Peyer's patch (tissue), 4 donors: ENCODE data around the gene ERMARD. TPM values are rescaled to one million over a fixed set of nuclear protein-coding genes. Genes with fewer than 3 reads are reported as not detected.
A peak's percentile ranks its signal among the peaks of the same experiment; 100 is the strongest.

Experiments used
- DNase-seq, 3 donors: peaks; one replicate each; pipeline ENCODE4 v3.0.0-alpha.2; 2017 to 2019
- H3K27ac ChIP-seq, 4 donors: fragments of 200-600 bp; sonication (generic); one replicate each; pipeline ENCODE4 v1.5.1; 2016 to 2019
- H3K27me3 ChIP-seq, 2 donors: fragments of 200-600 bp; sonication (generic); one replicate each; pipeline ENCODE4 v1.5.1; 2019
- H3K36me3 ChIP-seq, 3 donors: fragments of 200-600 bp; sonication (generic); one replicate each; pipeline ENCODE4 v1.5.1; 2016 to 2019
- H3K4me1 ChIP-seq, 4 donors: fragments of 200-600 bp; sonication (generic); one replicate each; pipeline ENCODE4 v1.5.1; 2016 to 2019
- H3K4me3 ChIP-seq, 4 donors: fragments of 200-600 bp; sonication (generic); 1 replicate in 3 of 4; 2 replicates in 1 of 4; pipeline ENCODE4 v1.5.1; 2016 to 2019; ENCODE audit warnings: mild to moderate bottlenecking in 1 of 4
- H3K9me3 ChIP-seq, 4 donors: fragments of 200-600 bp; sonication (generic); one replicate each; pipeline ENCODE4 v1.5.1; 2016 to 2019; ENCODE audit warnings: mild to moderate bottlenecking in 1 of 4
- POLR2A ChIP-seq, 2 donors: fragments of 450-650 bp; IDR thresholded peaks; one replicate each; pipeline ENCODE4 v1.5.1; 2017; ENCODE audit warnings: antibody characterized with exemption in 2 of 2, mild to moderate bottlenecking in 2 of 2, moderate library complexity in 2 of 2
- total RNA-seq, 4 donors: library from RNA; depleted of rRNA; stranded (reverse); fragments of >200 nt; gene quantifications; one replicate each; pipeline ENCODE4 v1.1.0, GENCODE V29; 2016
- TF ChIP-seq, protein P1 (sequence below), 6 experiments: fragments of 450-650 bp in 4 of 6; fragments of 200-600 bp in 2 of 6; sonication (generic) in 1 of 6; IDR thresholded peaks; one replicate each; pipeline ENCODE4 v1.5.1; 2017 to 2019; ENCODE audit warnings: antibody characterized with exemption in 6 of 6, mild to moderate bottlenecking in 3 of 6, moderate library complexity in 1 of 6

Gene ERMARD
- total RNA-seq, 4 donors from 2014 or later, result 21.7 to 82.5 (median 32.6) TPM

DNA sequence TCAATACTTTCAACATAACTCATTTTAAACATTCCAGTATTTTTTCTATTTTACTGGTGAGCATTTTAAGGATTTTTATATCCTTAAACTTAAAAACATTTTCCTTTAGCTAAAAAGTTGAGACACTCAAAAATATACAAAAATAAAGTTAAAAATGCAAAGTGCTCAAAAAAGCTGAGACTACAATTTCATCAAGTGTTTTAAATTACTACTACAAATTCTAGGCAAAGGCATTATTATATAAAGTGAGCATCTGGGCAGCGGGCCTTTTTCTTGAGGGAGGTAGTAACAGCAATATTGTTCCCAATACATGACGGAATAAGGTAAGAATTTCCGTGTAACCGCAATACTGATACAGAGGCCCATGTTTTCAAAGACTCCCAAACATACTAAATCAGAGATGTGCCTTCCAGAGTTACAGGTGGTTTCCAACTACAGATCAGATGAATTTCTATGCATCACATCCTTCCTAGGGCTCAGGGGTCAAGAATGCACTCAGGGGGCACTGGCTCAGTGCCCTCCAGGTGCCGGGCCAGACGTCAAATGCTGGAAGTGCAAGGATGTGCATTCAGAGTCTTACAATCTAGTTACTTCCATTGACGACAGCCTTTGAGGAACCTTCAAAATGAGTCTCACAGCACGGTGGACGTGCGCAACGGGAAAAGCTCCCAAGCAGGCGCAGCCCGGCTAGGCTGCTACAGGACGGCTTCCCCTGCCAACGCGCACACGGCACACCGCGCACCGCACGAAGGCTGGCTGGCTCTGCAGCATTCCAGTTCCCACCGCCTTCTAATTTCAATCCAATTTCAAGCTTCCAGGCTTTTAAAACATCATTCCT, 28.8 kb upstream of the ERMARD start:
- H3K4me1 ChIP-seq, result peaks cover 0 to 27% (median 6%) of the 10 kb centered on the region in 4 donors
- no peaks in the 10 kb centered on the region for H3K27me3 ChIP-seq
- no peaks in the 10 kb centered on the region for H3K36me3 ChIP-seq
- H3K4me3 ChIP-seq, result peak overlapping the region; percentile 62 to 93 (median 81)
- peak; percentile 39 to 69 (median 66) for DNase-seq
- no peaks in the 10 kb centered on the region for H3K9me3 ChIP-seq
- TF ChIP-seq, protein P1, sequence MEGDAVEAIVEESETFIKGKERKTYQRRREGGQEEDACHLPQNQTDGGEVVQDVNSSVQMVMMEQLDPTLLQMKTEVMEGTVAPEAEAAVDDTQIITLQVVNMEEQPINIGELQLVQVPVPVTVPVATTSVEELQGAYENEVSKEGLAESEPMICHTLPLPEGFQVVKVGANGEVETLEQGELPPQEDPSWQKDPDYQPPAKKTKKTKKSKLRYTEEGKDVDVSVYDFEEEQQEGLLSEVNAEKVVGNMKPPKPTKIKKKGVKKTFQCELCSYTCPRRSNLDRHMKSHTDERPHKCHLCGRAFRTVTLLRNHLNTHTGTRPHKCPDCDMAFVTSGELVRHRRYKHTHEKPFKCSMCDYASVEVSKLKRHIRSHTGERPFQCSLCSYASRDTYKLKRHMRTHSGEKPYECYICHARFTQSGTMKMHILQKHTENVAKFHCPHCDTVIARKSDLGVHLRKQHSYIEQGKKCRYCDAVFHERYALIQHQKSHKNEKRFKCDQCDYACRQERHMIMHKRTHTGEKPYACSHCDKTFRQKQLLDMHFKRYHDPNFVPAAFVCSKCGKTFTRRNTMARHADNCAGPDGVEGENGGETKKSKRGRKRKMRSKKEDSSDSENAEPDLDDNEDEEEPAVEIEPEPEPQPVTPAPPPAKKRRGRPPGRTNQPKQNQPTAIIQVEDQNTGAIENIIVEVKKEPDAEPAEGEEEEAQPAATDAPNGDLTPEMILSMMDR (IDR thresholded peaks at IDR 0.05), result no peak
- TF ChIP-seq POLR2A (IDR thresholded peaks at IDR 0.05), result no peak
- H3K27ac ChIP-seq, result peak overlapping the region; percentile 92 to 97 (median 96)

DNA sequence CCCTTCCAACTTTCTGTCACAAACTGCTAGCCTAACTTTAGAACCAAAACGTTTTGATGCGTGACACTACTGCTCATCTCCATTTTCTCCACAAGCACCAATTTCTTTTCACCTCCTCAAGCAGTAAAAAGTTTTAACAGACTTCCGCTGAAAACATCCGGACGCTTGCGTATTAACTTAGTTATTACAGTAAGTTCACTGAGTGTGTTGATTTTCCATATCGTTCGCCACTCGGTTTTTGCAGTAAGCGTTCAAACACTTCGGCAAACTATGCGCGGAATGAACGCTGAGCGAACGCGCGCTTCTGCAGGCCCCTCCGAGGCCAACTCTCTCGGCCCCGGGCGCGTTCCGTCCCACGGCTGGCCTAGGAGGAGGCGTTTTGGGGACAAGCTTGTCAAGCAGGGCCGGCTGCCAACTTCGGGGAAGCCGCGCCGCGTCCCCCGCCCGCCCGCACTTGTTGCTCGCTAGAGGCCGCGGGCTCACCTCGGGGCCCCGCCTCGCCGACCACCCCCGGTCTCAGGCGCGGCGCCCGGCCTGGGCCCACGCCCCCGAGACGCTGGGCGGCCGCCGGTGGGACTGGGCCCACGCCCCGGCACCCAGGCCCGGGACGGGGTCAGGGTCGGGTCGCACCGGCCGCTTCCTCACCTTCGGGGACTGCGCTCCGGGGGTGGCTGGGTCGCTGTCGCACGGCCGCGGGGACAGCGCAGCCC, 28.1 kb upstream of the ERMARD start:
- peak; percentile 66 to 86 (median 80) for DNase-seq
- Histone ChIP-seq H3K4me3 (peak overlapping the region; percentile 62 to 93 (median 81)), H3K27me3 (no peaks in the 10 kb centered on the region), H3K36me3 (no peaks in the 10 kb centered on the region), H3K4me1 (peaks cover 0 to 27% (median 6%) of the 10 kb centered on the region in 4 donors), H3K9me3 (no peaks in the 10 kb centered on the region), H3K27ac (peak overlapping the region; percentile 92 to 97 (median 96))
- TF ChIP-seq POLR2A (IDR thresholded peaks at IDR 0.05), result no peak
- TF ChIP-seq, protein P1 (IDR thresholded peaks at IDR 0.05), result no peak

DNA sequence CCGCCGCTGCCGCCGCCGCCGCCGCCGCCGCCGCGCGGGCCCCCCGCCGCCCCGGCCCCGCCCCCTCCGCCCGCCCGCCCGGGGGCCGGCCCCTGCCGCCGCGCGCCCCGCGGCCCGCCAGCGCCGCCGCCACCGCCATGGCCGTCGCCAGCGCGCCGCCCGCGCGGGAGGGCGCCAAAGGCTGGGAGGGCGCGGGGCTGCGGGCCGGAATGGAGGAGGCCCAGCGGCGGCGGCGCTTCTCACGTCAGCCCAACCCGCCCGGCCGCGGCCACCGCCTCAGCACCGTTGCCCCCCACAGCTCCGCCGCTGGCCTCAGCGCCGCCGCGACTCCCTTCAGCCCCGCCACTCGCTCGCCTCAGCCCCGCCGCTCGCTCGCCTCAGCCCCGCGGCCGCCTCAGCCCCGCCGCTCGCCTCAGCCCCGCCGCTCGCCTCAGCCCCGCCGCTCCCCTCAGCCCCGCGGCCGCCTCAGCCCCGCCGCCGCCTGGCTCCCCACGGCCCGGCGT, 27.4 kb upstream of the ERMARD start:
- TF ChIP-seq, protein P1 (IDR thresholded peaks at IDR 0.05), result no peak
- peak in 1 of 2 donors; percentile 12 for TF ChIP-seq POLR2A (IDR thresholded peaks at IDR 0.05)
- Histone ChIP-seq H3K36me3 (no peaks in the 10 kb centered on the region), H3K4me1 (peaks cover 0 to 27% (median 6%) of the 10 kb centered on the region in 4 donors), H3K4me3 (peak overlapping the region; percentile 72 to 93 (median 82)), H3K27ac (peak overlapping the region; percentile 83 to 96 (median 96)), H3K9me3 (no peaks in the 10 kb centered on the region), H3K27me3 (no peaks in the 10 kb centered on the region)
- peak in 2 of 3 donors; percentile 54 to 63 for DNase-seq

DNA sequence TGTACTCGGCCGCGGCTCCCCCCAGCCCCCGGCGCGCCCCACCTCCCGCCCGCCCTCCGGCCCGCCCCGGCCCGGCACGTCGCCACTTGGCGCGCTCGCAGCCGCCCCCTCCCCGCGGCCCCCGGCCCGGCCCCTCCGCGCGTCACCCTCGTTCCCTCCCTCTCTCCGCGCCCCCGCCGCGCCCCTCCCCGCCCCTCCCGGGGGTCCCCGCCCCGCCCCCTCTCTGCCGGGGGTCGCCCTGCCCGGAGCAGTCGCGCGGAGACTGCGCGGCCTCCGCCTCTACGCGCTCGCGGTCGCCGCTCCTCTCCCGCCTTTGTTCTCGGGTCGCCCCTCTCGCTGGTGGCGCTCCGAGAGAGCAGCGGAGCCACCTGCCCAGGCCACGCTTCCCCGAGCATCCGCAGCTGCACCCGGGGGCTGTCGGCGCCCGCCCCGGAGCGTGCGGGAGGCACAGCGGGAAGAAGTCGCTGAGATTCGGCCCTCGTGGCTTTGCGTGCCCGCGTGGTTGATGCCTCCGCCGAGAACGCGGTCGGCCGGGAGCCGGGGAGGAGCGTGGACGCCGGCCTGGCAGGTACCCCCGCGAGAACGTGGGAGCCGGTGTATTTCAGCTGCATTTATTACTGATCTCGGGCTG, 26.8 kb upstream of the ERMARD start, which contains the start of gene PHF10:
Gene PHF10, minus strand, starts transcription at position 7 of the 631 bp plus-strand sequence. CDS start 569 bp downstream, outside the sequence.
- no peaks in the 10 kb centered on the region for H3K36me3 ChIP-seq
- H3K27me3 ChIP-seq, result no peaks in the 10 kb centered on the region
- TF ChIP-seq POLR2A (IDR thresholded peaks at IDR 0.05), result no peak
- TF ChIP-seq, protein P1 (IDR thresholded peaks at IDR 0.05), result no peak
- H3K4me1 ChIP-seq, result peaks cover 0 to 27% (median 6%) of the 10 kb centered on the region in 4 donors
- H3K27ac ChIP-seq, result peak within 1 kb of the TSS; percentile 92 to 97 (median 96)
- DNase-seq, result peak; percentile 66 to 77 (median 77)
- H3K9me3 ChIP-seq, result no peaks in the 10 kb centered on the region
- peak within 1 kb of the TSS; percentile 72 to 93 (median 82) for H3K4me3 ChIP-seq
